Panc1 (cell line): ENCODE measurements around the gene KHDRBS1. TPM values are rescaled to one million over a fixed set of nuclear protein-coding genes. Genes with fewer than 3 reads are reported as not detected.

ENCODE experiments used
- ATAC-seq: fragments of 200-7000 bp; cut with Tn5 transposase; 2 replicates; pipeline ENCODE4 v1.9.1; 2020; ENCODE audit warnings: mild to moderate bottlenecking, moderate library complexity
- BruUV-seq: library from RNA; stranded (reverse); fragments of 400-500 nt; replicated peaks from 2 replicates; lab custom pipeline; 2021; lab: Mats Ljungman, UMichigan
- CTCF ChIA-PET: fragments of 300-600 bp; sonication (Branson Sonifier 250); formaldehyde crosslinking; loops from one replicate; lab custom pipeline; 2022; ENCODE audit warnings: antibody characterized with exemption; lab: Charles Lee
- POLR2A ChIA-PET: fragments of 300-600 bp; sonication (Branson Sonifier 250); formaldehyde crosslinking; loops from one replicate; lab custom pipeline; 2022; ENCODE audit warnings: antibody characterized with exemption; lab: Charles Lee
- DNase-seq: peaks from one replicate; pipeline ENCODE4 v3.0.0-alpha.2; 2010; ENCODE audit warnings: low read depth, low spot score
- H3K27ac ChIP-seq: 2 replicates; pipeline ENCODE4 v1.5.1; 2011; ENCODE audit warnings: mild to moderate bottlenecking, low read length, inconsistent platforms
- H3K27me3 ChIP-seq: fragments of 200-500 bp; sonication (Bioruptor generic); 2 replicates; pipeline ENCODE4 v1.6.0; 2014; ENCODE audit warnings: low read length, inconsistent platforms; ENCODE audit not compliant: control insufficient read depth, insufficient read depth
- H3K36me3 ChIP-seq: fragments of 200-500 bp; sonication (Bioruptor generic); 2 replicates; pipeline ENCODE4 v1.5.1; 2014; ENCODE audit warnings: inconsistent platforms, mild to moderate bottlenecking, low read length, moderate library complexity; ENCODE audit not compliant: control insufficient read depth, insufficient read depth
- H3K4me1 ChIP-seq: 2 replicates; pipeline ENCODE4 v1.5.1; 2011; ENCODE audit warnings: inconsistent platforms, mild to moderate bottlenecking, low read length, moderate library complexity; ENCODE audit not compliant: control insufficient read depth, insufficient read depth
- H3K4me3 ChIP-seq, 2 experiments: 2 replicates each; pipeline ENCODE4 v1.5.1; 2011 to 2012; ENCODE audit warnings: low read depth in 2 of 2, low read length in 2 of 2, mild to moderate bottlenecking in 2 of 2, inconsistent platforms in 1 of 2, moderate library complexity in 1 of 2
- H3K9me3 ChIP-seq: fragments of 200-500 bp; sonication (Bioruptor generic); 2 replicates; pipeline ENCODE4 v1.5.1; 2014; ENCODE audit warnings: low read depth, mild to moderate bottlenecking, inconsistent platforms, low read length, moderate library complexity; ENCODE audit not compliant: control insufficient read depth, insufficient read depth
- POLR2AphosphoS5 ChIP-seq: IDR thresholded peaks from 2 replicates; pipeline ENCODE4 v1.6.1; 2012; ENCODE audit warnings: mild to moderate bottlenecking, low read depth, low read length, moderate library complexity
- SIN3A ChIP-seq: IDR thresholded peaks from 2 replicates; pipeline ENCODE4 v1.6.1; 2012; ENCODE audit warnings: low read depth, mild to moderate bottlenecking, low read length, moderate library complexity, borderline replicate concordance; ENCODE audit not compliant: insufficient read depth
- TCF7L2 ChIP-seq: IDR thresholded peaks from 2 replicates; pipeline ENCODE4 v1.6.1; 2011; ENCODE audit warnings: mild to moderate bottlenecking, low read depth, low read length, inconsistent platforms
- in situ Hi-C: cut with HindIII; loops from 2 replicates; pipeline ENCODE4 v1.10.0; 2016; ENCODE audit warnings: low sequenced_read_pairs, low pct_unique_long_range_greater_than_20kb
- intact Hi-C: fragments of 100-400 bp; cut with micrococcal nuclease; formaldehyde crosslinking; loops from one replicate; pipeline ENCODE4 v1.10.0; 2022; ENCODE audit not compliant: unreplicated experiment
- total RNA-seq: library from RNA; stranded (reverse); gene quantifications from one replicate; pipeline ENCODE4 v1.2.1, GENCODE V29; 2021; ENCODE audit not compliant: unreplicated experiment
- TF ChIP-seq, protein P1 (sequence below): fragments of 450-650 bp; IDR thresholded peaks from 2 replicates; pipeline ENCODE4 v1.5.1; 2017; ENCODE audit warnings: mild to moderate bottlenecking
- TF ChIP-seq, protein P2 (sequence below), 2 experiments: IDR thresholded peaks; 2 replicates each; pipeline ENCODE4 v1.6.1; 2011 to 2012; ENCODE audit warnings: low read depth in 2 of 2, control low read depth in 1 of 2, low read length in 1 of 2, mild to moderate bottlenecking in 1 of 2, moderate library complexity in 1 of 2; ENCODE audit not compliant: insufficient read depth in 1 of 2

KHDRBS1 gene
- total RNA-seq, 1 experiment from 2014 or later: 163 TPM

DNA sequence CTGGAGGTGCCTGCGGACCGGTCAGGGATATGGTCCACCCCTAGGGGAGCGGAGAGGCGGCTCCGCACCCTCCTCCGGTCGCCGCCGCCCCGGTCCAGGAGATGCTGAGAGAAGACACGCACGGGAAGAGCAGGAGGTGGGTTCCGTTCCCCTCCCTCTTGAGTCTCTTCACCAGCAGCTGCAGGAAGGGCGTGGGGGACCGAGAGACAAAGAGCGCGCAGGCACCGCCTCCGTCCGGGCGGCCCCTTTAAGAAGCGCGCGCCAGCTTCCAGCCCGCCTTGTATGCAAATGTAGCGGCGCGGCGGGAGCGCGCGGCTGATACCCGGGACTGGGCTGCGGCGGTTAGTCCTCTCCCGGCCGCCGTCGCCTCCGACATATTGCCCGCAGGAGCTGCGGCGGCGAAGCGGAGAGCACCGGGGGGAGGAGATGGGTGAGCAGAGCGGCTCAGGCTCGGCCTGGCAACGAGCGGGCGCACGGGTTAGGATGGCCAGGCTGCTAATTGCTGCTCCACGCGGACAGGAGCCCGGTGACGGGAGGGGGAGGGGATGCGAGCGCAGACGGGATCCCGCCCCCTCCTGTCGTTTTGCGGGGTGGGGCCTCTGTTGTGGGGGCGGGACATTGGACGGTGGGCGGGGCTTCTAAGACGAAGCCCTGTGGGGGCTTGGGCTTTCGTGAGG is 59.1 kb downstream of the KHDRBS1 start, which contains the start of gene TMEM39B:
TSS of gene TMEM39B (plus strand) at position 318 of the 677 bp plus-strand sequence. CDS start at position 427, 109 bp downstream.
- Histone ChIP-seq H3K27me3 (no peaks in the 10 kb centered on the region), H3K4me1 (peaks cover 14% of the 10 kb centered on the region), H3K4me3 (peak within 1 kb of the TSS; percentile 65 to 84), H3K9me3 (no peaks in the 10 kb centered on the region), H3K27ac (peak within 1 kb of the TSS; percentile 93), H3K36me3 (peaks cover 8% of the 10 kb centered on the region)
- peak; percentile 95 for ATAC-seq
- in situ Hi-C loops (no loop called here), intact Hi-C loops (no loop called here)
- POLR2A ChIA-PET: interaction anchor here (0.5 to 1.0 kb wide), 3 partner anchors 11 to 138 kb away, joined by 3 to 5 read pairs (median 4); no protein-coding TSS in a partner anchor
- CTCF ChIA-PET: interaction anchor here (0.6 to 1.1 kb wide), 4 partner anchors 10 to 428 kb away, joined by 3 to 19 read pairs (median 4); no protein-coding TSS in a partner anchor
- no TSS peak for BruUV-seq
- TF ChIP-seq POLR2AphosphoS5 (peak; percentile 86), TCF7L2 (peak; percentile 84), SIN3A (peak; percentile 86; the same call in 1 of the 2 replicates)
- TF ChIP-seq, protein P1, sequence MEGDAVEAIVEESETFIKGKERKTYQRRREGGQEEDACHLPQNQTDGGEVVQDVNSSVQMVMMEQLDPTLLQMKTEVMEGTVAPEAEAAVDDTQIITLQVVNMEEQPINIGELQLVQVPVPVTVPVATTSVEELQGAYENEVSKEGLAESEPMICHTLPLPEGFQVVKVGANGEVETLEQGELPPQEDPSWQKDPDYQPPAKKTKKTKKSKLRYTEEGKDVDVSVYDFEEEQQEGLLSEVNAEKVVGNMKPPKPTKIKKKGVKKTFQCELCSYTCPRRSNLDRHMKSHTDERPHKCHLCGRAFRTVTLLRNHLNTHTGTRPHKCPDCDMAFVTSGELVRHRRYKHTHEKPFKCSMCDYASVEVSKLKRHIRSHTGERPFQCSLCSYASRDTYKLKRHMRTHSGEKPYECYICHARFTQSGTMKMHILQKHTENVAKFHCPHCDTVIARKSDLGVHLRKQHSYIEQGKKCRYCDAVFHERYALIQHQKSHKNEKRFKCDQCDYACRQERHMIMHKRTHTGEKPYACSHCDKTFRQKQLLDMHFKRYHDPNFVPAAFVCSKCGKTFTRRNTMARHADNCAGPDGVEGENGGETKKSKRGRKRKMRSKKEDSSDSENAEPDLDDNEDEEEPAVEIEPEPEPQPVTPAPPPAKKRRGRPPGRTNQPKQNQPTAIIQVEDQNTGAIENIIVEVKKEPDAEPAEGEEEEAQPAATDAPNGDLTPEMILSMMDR: no peak
- TF ChIP-seq, protein P2, sequence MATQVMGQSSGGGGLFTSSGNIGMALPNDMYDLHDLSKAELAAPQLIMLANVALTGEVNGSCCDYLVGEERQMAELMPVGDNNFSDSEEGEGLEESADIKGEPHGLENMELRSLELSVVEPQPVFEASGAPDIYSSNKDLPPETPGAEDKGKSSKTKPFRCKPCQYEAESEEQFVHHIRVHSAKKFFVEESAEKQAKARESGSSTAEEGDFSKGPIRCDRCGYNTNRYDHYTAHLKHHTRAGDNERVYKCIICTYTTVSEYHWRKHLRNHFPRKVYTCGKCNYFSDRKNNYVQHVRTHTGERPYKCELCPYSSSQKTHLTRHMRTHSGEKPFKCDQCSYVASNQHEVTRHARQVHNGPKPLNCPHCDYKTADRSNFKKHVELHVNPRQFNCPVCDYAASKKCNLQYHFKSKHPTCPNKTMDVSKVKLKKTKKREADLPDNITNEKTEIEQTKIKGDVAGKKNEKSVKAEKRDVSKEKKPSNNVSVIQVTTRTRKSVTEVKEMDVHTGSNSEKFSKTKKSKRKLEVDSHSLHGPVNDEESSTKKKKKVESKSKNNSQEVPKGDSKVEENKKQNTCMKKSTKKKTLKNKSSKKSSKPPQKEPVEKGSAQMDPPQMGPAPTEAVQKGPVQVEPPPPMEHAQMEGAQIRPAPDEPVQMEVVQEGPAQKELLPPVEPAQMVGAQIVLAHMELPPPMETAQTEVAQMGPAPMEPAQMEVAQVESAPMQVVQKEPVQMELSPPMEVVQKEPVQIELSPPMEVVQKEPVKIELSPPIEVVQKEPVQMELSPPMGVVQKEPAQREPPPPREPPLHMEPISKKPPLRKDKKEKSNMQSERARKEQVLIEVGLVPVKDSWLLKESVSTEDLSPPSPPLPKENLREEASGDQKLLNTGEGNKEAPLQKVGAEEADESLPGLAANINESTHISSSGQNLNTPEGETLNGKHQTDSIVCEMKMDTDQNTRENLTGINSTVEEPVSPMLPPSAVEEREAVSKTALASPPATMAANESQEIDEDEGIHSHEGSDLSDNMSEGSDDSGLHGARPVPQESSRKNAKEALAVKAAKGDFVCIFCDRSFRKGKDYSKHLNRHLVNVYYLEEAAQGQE (IDR thresholded peaks at IDR 0.05; ENCODE audit: insufficient read depth in 1 of 2, low read depth in 2 of 2, low read length in 1 of 2): peak in 1 of 2 experiments; percentile 44; a peak in 2 of 4 replicates
- DNase-seq: peak; percentile 58

DNA sequence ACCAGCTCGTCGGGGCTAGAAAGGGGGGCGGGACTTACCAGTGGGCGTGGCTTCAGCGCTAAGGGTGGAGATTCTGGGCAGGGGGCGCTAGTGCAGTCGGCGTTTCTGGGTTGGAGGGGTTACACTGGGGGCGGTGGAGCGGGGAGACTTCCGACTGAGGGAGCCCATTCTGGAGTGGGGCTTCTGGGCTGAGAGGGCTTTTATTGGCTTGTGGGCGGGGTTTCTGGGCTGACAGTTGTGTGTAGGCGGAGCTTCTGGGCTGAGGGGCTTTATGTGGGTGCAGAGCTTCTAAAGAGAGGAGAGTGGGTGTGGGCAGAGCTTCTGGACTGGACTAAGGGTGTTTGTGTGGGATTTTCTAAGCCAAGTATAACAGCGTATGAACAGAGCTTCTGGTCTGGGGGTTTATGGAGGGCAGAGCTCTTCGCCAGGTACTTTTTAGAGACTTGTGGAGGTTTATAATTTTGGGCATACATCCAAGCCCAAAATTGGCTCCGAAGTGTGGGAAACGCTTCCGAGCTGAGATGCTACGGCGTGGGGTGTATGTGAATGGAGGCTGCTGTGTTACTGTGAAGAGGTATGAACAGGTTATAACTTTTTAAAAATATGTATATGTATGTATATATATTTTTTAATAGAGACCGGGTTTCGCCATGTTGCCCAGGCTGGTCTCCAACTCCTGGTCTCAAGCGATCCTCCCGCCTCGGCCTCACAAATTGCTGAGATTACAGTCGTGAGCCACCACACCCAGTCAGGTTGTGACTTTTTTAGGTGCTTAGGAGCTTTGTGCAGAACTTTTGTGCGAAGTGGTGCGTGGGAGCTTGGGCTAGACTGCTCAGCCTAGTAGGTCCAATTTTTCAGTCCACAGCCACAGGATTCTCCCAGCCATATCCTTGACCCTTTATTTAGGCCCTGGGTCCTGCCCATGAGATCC is 59.9 kb downstream of the KHDRBS1 start:
- TF ChIP-seq, protein P2 (IDR thresholded peaks at IDR 0.05; ENCODE audit: insufficient read depth in 1 of 2, low read depth in 2 of 2, low read length in 1 of 2): no peak
- TF ChIP-seq POLR2AphosphoS5: no peak
- TF ChIP-seq, protein P1: no peak
- TF ChIP-seq SIN3A: no peak
- ATAC-seq (peak; percentile 34), DNase-seq (no peak)
- Histone ChIP-seq H3K4me1 (peaks cover 14% of the 10 kb centered on the region), H3K27ac (peak overlapping the region; percentile 93), H3K9me3 (no peaks in the 10 kb centered on the region), H3K36me3 (peaks cover 8% of the 10 kb centered on the region), H3K27me3 (no peaks in the 10 kb centered on the region), H3K4me3 (peak overlapping the region; percentile 65 to 84)
- TSS peak; percentile 75 for BruUV-seq
- ChIA-PET POLR2A (interaction anchor here (0.5 to 1.0 kb wide), 3 partner anchors 10 to 139 kb away, joined by 3 to 5 read pairs (median 4); no protein-coding TSS in a partner anchor), CTCF (interaction anchor here (0.5 to 1.1 kb wide), 6 partner anchors 10 to 428 kb away, joined by 3 to 19 read pairs (median 4); partner anchors contain the start of gene KPNA6)
- intact Hi-C loops (no loop called here), in situ Hi-C loops (no loop called here)
